Measurements from ENCODE around the gene BSPRY.
"Not testable (repeated sequence)": the region's sequence is repeated elsewhere in the genome, so short reads cannot be mapped to it uniquely, and the experiment has no call there.

Gene BSPRY

DNA sequence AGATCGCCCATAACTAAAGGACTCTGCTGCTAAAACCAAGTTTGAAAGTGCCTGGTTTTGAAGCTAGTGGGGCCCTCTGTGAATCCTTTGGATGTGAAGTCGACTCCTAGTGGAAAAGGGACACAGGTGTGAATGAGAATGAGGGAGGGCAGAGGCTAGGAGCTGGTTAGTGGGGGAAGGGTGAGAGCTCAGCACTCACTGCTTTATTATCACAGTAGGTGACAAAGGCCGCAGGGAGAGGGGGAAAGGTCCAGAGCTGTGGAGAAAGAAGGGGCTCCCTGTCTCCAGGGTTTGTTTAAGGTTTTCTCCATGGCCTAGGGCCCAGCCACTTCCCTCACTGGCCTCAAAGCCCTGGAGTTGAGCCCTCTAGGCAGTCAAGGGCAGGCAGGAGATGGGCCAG is 23.9 kb downstream of the BSPRY start:
- no peak for DNase-seq

DNA sequence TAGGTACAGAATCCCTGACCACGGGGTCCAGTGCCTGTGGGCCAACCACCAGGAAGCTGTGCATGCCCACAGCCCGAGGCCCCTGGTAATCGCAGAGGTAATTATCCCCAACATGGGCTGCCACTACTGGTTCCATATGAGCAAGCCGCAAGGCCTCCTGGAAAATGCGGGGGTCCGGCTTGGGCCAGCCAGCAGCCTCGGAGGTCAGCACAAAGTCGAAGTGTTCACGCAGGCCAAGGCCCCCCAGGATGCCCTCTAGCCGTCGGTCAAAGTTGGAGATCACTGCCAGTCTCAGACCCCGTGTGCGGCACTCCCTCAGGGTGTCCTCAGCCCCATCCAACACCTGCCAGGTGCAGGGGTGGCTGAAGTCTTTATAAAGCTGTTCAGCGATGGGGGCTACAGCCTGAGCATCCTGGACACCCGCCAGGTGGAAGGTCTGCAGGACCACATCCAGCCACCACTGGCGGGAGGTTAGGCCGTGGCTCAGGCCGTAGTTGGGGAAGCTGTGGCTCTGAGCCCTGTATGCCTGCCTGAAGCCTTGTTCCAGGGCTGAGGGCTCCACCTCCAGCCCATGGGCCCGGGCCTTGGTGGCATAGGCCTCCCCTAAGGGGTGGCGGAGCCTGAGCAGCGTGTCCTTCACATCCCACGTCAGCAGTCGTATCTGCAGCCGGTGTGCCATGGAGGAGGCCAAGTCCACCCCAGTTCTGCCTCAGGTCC is 24.5 kb downstream of the BSPRY start:
- DNase-seq = no peak

DNA sequence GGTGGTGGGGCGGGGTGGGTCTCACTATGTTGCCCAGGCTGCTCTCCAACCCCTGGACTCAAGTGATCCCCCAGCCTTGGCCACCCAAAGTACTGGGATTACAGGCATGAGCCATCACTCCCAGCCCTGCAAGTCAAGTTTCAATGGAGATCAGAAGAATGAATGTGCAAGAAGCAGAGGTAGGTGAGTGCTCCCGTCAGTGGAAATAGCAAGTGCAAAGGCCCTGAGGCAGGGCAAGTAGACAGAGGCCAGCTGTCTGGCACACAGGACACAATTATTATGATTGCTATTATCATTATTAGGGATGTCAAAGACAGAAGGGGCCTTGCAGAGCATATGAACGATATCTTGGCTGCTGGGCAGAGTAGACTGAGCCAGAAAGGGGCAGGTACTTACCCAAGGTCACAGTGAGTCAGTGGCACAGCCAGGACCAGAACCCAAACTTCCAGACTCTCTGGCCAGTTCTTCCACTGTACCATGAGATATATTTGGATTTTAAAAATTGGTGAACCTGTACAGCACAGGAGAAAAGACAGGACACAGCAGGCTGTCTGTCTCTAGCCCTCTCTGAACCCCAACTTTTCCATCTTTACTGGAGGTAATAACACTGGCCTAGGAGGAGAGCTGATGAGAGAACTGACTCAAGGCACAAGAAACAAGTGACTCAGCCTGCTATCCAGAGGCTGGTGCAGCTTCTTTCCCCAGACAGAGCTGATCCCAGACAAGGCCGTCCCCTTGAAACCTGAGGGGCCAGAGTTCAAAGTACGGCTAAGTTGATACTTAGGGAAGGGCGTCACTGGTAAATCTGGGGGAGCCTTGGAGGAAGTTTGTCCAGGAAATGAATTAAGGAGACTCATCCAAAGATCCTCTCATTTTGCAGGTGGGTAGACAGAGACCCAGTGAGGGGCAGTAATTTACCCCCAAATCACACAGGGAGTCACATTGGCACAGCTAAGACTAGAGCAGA is 26.0 kb downstream of the BSPRY start:
- no peak for DNase-seq

DNA sequence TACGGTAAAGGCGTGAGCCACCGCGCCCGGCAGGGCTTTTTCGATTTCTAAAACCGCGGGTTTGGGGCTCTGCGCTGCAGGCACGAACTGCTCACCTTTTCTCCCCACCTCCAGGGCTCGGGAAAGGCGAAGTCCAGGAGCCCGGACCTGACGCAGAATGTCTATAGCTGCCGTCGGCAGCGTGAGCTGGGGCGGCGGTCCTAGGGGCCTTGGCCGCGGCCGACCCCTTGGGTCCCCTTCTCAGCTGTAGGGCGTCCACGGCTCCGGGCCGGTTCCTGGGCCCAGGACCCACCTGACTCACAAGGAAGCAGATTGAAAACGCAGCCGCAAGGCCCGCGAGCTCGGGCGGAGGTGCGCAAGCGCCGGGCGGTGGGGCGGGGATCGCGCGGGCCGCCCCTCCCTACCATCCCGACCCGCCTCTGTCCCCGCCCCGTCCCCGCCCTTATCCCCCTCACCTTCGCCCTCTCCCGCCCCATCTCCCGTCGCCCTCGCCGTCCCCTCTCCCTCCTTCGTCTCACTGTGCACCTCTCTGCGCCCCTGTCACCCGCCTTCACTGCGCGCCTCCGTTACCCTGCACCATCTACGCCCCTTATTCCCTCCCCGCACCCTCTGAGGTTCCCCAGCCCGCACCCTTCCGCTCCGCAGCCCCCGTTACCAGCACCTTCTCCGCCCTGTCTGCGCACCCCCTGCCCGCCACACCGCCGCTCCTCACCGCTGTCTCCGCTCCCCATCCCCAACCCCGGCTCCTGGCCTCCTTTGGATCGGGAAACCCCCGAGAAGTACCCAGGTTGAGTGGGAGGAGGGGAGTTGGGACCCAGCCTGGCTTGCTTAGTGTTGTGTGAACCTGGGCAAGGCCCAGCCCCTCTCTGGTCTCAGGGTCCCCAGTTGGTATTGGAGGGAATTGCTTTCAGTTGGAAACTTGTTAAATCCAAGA is 27.6 kb downstream of the BSPRY start, which contains the start of gene HDHD3:
TSS of gene HDHD3 (minus strand) at position 353 of the 934 bp plus-strand sequence. CDS start 2,632 bp downstream, outside the sequence.
- DNase-seq = no peak

DNA sequence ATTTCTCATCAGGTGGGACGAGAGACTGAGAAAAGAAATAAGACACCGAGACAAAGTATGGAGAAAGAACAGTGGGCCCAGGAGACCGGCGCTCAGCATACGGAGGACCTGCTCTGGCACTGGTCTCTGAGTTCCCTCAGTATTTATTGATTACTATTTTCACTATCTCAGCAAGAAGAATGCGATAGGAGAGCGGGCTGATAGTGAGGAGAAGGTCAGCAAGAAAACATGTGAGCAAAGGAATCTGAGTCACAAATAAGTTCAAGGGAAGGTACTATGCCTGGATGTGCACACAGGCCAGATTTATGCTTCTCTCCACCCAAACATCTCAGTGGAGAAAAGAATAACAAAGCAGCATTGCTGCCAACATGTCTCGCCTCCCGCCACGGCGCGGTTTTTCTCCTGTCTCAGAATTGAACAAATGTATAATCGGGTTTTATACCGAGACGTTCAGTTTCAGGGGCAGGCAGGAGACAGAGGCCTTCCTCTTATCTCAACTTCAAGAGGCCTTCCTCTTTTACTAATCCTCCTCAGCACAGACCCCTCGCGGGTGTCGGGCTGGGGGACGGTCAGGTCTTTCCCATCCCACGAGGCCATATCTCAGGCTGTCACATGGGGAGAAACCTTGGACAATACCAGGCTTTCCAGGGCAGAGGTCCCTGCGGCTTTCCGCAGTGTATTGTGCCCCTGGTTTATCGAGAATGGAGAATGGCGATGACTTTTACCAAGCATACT is 29.9 kb downstream of the BSPRY start:
- not testable (repeated sequence) for DNase-seq

DNA sequence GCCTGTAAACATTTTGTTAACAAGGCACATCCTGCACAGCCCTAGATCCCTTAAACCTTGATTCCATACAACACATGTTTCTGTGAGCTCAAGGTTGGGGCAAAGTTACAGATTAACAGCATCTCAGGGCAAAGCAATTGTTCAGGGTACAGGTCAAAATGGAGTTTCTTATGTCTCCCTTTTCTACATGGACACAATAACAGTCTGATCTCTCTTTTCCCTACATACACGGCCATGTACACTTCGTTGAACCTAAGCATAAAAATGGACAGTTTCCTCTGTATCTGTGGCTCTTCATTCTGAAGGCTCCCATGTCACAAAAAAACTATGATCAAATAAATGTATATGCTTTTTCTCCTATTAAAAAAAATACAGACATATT is 30.5 kb downstream of the BSPRY start:
- not testable (repeated sequence) for DNase-seq

DNA sequence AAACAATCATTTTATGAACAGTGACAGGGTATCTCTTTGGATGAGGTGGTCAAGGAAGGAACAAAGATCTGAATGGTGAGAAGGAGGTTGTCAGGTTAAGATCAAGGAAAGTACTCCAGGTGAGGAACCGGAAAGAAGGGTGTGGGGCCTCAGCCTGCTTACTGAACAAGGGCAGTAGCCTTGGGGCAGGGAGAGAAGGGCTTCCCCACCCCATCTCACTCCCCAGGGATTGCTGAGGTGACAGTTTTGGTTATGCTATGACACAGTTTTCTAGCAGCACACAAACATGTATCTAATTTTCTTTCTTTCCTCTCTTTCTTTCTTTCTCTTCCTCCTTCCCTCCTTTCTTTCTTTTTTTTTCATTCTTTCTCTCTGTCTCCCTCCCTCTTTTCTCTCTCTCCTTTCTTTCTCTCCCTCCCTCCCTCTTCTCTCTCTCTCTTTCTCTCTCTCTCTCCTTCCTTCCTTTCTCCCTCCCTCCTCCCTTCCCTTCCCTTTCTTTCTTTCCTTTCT is 31.6 kb downstream of the BSPRY start:
- no peak for DNase-seq

DNA sequence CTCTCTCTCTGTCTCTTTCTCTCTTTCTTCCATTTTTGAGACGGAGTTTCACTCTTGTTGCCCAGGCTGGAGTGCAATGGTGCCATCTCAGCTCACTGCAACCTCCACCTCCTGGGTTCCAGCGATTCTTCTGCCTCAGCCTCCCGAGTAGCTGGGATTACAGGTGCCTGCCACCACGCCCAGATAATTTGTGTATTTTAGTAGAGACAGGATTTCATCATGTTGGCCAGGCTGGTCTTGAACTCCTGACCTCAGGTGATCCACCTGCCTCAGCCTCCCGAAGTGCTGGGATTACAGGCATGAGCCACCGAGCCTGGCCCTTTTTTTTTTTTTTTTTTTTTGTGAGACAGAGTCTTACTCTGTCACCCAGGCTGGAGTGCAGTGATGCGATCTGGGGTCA is 32.1 kb downstream of the BSPRY start:
- not testable (repeated sequence) for DNase-seq

DNA sequence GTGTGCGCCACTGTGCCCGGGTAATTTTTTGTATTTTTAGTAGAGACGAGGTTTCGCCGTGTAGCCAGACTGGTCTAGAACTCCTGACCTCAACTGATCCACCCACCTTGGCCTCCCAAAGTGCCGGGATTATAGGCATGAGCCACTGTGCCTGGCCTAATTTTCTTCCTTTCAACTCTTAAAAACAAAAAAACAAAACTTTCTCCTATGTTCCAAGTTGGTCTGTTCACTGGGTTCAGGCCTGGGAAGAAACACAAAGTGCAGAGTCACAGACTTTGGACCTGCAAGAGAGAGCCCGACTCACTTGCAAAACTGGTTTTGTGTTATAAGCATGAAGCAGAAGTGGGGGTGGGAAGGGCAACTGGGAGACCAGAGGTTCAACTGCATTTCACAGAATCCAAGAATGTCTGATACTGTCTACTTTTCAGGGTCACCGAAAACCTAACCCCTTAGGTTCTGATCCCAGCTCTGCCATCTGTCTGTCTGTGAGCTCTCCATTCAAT is 32.6 kb downstream of the BSPRY start:
- no peak for DNase-seq

DNA sequence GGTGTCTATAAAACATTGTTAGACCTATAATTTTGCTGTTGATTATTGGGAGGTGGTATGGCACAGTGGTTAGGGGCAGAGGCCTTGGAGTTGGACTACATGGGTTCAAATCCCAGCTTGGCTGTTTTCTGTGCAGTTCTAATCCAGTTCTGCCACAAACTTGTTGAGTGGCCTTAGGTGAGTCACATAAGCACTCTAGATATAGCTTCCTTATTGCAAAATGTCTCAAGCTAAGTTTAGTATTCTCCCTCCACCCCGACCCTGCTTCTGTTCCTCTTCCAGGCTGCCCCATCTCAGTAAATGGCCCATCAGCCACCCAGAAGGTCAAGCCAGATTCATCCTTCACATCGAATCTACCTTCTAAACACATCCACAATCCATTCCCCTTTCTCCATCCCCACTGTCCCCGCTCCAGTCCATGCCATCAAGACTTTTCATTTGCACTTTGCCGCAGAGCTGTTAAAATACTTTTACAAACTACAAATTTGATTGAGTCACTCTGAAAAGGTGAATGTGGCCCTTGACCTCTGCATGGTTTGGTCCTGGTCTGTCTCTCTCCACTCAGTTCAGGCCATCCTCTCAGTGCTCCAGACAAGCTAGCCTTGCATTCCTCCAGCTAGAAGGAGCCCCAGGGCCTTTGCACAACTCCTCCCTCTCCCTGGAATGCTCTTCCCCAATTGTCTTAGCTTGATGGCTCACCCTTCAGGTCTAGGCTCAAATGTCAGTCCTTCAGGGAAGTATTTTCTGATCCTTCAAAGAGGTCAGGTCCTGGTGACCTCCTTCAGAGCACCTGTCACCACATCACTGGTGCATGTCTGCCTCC is 37.4 kb downstream of the BSPRY start:
- no peak for DNase-seq

DNA sequence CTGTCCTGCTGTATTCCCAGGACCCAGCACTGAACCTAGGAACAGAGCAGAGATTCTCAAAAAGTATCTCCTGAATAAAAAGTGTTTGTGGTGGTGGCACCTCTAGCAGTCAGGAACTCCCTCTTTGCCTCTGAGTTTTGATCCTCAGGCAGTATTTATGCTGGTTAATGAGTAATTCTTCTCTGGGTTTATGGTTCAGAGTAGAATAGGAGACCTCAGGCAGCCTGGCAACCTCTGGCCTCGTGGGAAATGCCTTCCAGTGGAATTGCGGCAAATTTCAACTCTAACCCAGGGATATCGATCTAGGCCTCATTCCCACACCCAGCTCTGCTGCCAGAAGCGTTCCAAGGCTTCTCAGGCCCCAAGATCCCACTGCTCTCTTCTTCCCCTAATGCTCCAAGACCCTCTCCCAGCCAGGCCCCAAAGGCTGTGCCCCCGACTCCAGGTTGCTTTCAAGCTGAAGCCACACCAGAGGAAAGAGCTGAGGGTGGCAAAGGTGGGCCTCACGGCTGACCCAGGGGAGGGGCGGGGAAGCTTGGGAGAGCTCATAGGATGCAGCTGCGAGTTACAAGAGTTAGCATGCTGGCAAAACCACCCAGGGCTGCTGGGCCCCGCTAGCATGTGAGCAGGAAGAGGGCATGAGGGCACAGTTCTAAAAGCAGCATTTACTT is 38.4 kb downstream of the BSPRY start:
- DNase-seq = no peak

DNA sequence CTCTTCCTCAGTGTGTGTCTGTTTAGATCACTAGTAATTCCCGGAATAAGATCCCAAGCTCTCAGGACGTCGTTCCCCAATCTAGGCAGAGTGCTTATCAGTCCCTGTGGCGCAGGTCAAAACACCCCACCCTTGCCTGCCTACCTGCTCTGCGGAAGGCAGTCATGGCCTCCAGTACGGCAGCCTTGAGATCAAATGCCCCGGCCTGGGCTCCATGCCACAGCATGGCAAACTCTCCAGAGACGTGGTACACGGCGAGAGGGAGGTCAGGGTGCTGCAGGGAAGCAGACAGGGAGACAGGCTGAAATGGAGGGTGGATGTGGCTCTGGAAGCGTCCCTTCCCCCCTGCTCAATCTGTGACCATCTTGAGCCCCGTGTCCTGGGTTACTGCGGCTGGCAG is 39.5 kb downstream of the BSPRY start:
- no peak for DNase-seq

DNA sequence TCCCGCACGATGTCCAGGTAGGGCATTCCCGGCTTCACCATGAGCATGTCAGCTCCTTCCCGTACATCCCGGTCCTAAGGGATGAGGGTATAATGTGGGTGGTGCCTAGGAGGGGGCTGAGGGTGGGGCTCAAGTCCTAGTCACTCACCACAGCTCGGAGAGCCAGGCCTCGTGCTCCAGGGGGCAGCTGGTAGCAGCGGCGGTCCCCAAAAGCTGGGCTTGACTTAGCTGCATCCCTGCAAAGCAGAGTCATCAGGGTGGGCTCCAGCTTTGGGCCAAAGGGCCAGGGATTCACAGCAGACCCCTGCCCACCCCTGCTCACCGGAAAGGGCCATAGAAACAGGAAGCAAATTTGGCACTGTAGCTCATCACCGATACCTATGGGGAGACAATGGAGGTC is 40.1 kb downstream of the BSPRY start:
- DNase-seq = no peak

DNA sequence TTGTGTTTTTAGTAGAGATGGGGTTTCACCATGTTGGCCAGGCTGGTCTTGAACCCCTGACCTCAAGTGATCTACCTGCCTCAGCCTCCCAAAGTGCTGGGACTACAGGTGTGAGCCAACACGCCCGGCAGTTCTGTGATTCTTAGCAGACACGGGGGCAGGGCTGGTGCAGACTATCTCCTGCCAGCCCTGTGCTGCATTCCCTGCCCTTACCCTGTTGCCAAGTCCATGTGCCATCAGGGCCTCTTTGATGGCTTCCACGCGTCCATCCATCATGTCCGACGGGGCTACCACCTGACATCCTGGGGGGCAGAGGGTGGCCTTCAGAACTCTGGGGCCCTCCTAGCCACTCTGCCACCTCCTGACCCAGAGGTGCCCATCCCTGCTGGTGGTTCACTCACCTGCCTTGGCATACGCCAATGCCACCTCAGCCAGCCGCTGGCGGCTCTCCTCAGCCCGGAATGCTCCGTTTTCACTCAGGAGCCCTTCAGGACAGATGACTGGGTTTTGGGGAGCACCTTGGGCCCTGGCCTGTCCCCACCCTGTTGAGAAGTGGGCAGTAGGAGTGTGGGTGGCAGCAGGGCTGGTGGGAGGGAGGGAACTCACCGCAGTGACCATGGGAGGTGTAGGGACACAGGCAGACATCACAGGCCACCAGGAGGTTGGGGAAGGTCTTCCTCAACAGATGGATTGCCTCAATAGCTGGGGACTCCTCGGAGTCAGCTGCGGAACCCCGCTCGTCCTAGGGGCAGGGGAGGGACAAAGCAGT is 41.0 kb downstream of the BSPRY start:
- no peak for DNase-seq

DNA sequence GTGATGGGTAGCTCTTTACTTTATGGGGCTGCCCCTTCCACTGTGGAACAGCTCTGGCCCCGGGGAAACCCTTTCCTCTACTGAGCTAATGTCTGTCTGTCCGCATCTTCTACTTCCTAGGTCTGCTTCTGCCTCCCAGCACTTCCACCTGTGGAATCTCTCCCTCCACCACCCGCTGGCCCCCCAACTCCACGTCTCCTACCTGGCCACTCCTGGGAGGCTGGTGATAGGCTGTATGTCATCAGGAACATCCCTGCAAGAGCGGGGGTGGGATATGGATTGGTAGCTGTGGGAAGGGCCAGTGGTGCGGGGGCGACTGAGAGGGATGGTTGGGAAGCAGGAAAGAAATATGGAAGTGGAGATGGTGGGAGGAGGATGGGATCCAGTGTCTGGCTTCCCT is 42.6 kb downstream of the BSPRY start:
- DNase-seq = no peak

DNA sequence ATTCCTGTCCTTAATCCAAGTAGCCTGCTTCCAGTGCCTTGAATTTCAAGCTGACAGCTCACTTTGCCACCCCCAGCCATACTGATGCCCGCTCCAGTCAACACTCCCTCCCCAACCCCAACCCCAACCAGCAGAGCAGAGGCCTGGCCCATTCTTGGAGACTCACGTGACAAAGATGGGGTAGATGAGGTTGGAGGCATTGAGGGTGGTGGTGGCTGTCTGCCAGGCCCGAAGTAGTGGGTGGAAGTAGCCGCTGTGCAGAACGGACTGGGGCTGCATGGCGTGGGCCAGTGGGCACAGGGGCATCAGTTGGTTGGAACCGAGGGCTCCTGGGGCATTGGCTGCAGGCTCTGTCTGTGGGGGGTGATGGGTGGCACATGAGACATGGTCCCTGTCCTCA is 43.9 kb downstream of the BSPRY start:
- no peak for DNase-seq

DNA sequence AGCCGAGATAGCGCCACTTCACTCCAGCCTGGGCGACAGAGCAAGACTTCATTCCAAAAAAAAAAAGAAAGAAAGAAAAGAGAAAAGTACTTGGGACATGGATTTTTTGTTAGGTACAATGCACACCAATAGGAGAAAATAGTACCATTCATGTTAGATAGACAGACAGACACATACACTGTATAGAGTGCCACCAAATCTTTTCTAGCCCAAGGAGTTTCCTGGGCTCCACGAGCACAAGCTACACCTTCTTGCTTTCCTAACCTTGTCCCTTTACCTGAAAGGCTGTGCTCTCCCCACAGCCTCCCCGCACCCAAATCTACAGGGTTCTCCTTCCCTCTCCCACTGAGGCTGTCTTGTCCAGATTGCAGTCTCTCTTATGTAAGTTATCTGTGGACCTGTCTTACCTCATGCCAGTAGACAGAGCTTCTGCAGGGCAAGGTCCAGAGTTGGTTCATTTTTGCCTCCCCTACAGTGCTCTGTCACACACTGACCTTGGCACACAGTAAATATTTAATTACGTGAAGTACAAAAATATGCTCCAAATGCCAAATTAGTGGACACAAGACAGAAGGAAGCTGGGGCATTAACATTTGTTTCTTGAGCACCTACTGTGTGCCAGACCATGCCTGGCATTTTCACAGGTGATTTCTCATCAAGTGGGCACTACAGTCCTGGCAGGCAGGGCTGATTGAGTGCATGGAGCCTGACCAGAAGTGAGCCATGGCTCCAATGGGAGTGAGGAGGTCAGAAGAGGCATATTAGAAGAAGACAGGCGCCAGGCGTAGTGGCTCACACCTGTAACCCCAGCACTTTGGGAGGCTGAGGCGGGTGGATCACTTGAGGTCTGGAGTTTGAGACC is 45.9 kb downstream of the BSPRY start:
- DNase-seq = no peak

DNA sequence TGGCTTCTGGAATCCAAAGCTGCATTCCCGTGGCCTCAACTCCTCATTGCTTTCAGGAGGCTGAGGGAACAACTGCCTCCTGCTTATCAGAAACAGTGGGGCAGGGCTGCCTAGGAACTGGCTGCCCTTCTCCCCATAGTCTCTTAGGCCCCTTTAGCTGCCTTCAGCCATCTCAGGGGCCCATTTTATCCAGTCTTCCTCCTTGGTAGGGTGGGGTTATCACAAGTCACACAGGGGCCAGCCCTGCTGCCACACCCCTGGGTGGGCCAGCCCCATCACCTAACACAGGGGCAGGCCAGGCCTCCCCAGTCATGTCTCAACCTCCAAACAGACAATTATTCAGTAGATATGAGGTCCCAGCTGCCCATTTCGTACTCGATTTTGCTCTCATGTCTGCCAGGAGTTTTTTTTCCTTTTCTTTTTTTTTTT is 47.9 kb downstream of the BSPRY start:
- no peak for DNase-seq
